Activated CD8-positive, alpha-beta memory T cell treated with anti-CD3 and anti-CD28 coated beads, Interleukin-2, amount 50 U/mL, for 48 hours (primary cell): ENCODE data around the gene MYB.
"Not testable (repeated sequence)": the region's sequence is repeated elsewhere in the genome, so short reads cannot be mapped to it uniquely, and the experiment has no call there.

ENCODE experiments used
- DNase-seq: peaks from one replicate; pipeline ENCODE4 v3.0.0-alpha.2; 2020

Gene MYB

GRCh38 chr6:135180542-135181332 is at the start of gene MYB:
MYB (plus strand) TSS chr6:135181308; CDS start chr6:135181514, 206 bp downstream.
- peak; percentile 86 for DNase-seq

GRCh38 chr6:135132776-135133175 is 48.3 kb upstream of the MYB start:
- no peak for DNase-seq

- no peak for DNase-seq
These were observed 45.3 kb upstream of the MYB start for GRCh38 chr6:135135835-135136234.

GRCh38 chr6:135137826-135138225 is 43.3 kb upstream of the MYB start:
- DNase-seq: no peak

- DNase-seq: no peak
These were observed 39.9 kb upstream of the MYB start for GRCh38 chr6:135141182-135141581.

GRCh38 chr6:135141728-135142127 is 39.4 kb upstream of the MYB start:
- no peak for DNase-seq

- not testable (repeated sequence) for DNase-seq
These were observed 38.9 kb upstream of the MYB start for GRCh38 chr6:135142232-135142631.

- no peak for DNase-seq
These were observed 36.4 kb upstream of the MYB start for GRCh38 chr6:135144673-135145062.

GRCh38 chr6:135145063-135145800 is 35.9 kb upstream of the MYB start:
- no peak for DNase-seq

- no peak for DNase-seq
These were observed 34.8 kb upstream of the MYB start for GRCh38 chr6:135146162-135146934.

- DNase-seq: no peak
These were observed 33.2 kb upstream of the MYB start for GRCh38 chr6:135147637-135148592.

- DNase-seq: no peak
These were observed 32.2 kb upstream of the MYB start for GRCh38 chr6:135148889-135149288.

- no peak for DNase-seq
These were observed 31.7 kb upstream of the MYB start for GRCh38 chr6:135149376-135149775.

GRCh38 chr6:135150481-135150880 is 30.6 kb upstream of the MYB start:
- not testable (repeated sequence) for DNase-seq

- not testable (repeated sequence) for DNase-seq
These were observed 27.0 kb upstream of the MYB start for GRCh38 chr6:135154125-135154524.

- no peak for DNase-seq
These were observed 22.7 kb upstream of the MYB start for GRCh38 chr6:135158397-135158796.

- peak; percentile 69 for DNase-seq
These were observed 21.6 kb upstream of the MYB start for GRCh38 chr6:135159531-135159930.

GRCh38 chr6:135161411-135162395 is 19.4 kb upstream of the MYB start:
- DNase-seq: no peak

GRCh38 chr6:135162678-135163439 is 18.2 kb upstream of the MYB start:
- peak; percentile 83 for DNase-seq

- peak; percentile 67 for DNase-seq
These were observed 17.7 kb upstream of the MYB start for GRCh38 chr6:135163440-135163738.
